OCI-LY7 (cell line): ENCODE data around the gene ADCY5.

Source experiments
- EZH2phosphoT487 ChIP-seq: fragments of 200-600 bp; sonication (generic); IDR thresholded peaks from 2 replicates; pipeline ENCODE4 v1.6.1; 2018; ENCODE audit warnings: low read depth, borderline replicate concordance, mild to moderate bottlenecking, mixed run types, antibody characterized with exemption, low read length, moderate library complexity, mixed read lengths
- TF ChIP-seq, protein P1 (sequence below): fragments of 200-600 bp; sonication (generic); conservative IDR thresholded peaks from 2 replicates; pipeline ENCODE4 v1.5.1; 2014; ENCODE audit warnings: mild to moderate bottlenecking, antibody characterized with exemption, low read length, moderate library complexity, mixed read lengths

DNA sequence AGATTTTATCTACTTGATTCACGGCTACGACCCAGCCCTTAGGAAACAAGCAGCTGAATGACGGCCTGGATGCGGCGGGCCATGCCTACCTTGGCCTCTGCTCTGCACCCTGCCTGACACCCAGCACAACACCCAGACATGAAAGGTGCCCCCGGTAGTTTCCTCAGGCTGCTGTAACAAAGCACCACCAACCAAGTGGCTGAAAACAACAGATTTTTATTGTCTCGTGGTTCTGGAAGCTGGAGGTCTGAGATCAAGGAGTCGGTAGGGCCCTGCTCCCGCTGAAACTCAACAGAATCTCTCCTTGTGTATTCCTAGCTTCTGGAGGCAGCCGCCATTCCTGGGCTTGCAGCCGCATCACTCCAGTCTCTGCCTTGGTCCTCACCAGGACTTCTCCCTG is 111.7 kb downstream of the ADCY5 start:
- TF ChIP-seq, protein P1, sequence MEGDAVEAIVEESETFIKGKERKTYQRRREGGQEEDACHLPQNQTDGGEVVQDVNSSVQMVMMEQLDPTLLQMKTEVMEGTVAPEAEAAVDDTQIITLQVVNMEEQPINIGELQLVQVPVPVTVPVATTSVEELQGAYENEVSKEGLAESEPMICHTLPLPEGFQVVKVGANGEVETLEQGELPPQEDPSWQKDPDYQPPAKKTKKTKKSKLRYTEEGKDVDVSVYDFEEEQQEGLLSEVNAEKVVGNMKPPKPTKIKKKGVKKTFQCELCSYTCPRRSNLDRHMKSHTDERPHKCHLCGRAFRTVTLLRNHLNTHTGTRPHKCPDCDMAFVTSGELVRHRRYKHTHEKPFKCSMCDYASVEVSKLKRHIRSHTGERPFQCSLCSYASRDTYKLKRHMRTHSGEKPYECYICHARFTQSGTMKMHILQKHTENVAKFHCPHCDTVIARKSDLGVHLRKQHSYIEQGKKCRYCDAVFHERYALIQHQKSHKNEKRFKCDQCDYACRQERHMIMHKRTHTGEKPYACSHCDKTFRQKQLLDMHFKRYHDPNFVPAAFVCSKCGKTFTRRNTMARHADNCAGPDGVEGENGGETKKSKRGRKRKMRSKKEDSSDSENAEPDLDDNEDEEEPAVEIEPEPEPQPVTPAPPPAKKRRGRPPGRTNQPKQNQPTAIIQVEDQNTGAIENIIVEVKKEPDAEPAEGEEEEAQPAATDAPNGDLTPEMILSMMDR, result no peak
- TF ChIP-seq EZH2phosphoT487, result no peak
